ENCODE data around the gene PHIP.
"Not testable (repeated sequence)": the region's sequence is repeated elsewhere in the genome, so short reads cannot be mapped to it uniquely, and the experiment has no call there.

GRCh38 chr6:78889901-78890300 lies 188.2 kb downstream of the PHIP start:
- not testable (repeated sequence) for TF ChIP-seq CTCF, POLR2A (IDR thresholded peaks at IDR 0.05)

Data from Peyer's patch (tissue), 4 donors.